ENCODE measurements around the gene BSN.

DNA sequence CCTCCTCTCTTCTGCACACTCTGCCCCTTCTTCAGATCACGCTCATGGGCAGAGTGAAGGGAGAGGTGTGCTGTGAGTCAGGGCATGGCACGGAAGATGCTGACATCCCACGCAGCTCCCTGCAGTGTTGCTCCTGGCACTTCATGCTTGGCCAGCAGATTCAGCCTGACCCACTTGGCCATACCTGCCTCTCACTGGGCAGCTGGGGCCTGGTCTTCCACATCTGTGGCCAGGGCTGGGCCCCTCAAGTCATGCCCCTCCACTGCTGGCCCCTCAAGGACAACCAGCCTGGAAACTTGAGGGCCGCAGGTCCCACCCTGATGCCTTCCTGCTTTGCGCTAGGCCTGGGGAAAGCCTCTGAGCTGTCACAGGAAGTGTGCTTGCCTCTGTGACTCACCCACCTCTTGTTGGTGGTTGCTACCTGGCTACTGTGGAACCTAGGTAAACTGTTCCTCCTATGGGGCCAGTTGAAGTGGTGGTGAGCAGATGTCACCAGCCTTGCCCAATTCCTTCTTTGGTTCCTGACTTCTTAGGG, 48.7 kb downstream of the BSN start:
- TF ChIP-seq, protein P1, sequence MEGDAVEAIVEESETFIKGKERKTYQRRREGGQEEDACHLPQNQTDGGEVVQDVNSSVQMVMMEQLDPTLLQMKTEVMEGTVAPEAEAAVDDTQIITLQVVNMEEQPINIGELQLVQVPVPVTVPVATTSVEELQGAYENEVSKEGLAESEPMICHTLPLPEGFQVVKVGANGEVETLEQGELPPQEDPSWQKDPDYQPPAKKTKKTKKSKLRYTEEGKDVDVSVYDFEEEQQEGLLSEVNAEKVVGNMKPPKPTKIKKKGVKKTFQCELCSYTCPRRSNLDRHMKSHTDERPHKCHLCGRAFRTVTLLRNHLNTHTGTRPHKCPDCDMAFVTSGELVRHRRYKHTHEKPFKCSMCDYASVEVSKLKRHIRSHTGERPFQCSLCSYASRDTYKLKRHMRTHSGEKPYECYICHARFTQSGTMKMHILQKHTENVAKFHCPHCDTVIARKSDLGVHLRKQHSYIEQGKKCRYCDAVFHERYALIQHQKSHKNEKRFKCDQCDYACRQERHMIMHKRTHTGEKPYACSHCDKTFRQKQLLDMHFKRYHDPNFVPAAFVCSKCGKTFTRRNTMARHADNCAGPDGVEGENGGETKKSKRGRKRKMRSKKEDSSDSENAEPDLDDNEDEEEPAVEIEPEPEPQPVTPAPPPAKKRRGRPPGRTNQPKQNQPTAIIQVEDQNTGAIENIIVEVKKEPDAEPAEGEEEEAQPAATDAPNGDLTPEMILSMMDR (conservative IDR thresholded peaks at IDR 0.05 in 1 of 2, IDR thresholded peaks at IDR 0.05 in 1 of 2; ENCODE audit: low read depth in 1 of 2, low read length in 2 of 2): no peak
- no peak for TF ChIP-seq EZH2 (IDR thresholded peaks at IDR 0.05; ENCODE audit: low read length, missing control alignments)

Measured in fibroblast of lung (primary cell).